Measurements from ENCODE around the gene CSNK2A2.

The CSNK2A2 gene

GRCh38 chr16:58138852-58139251, 59.1 kb downstream of the CSNK2A2 start:
- Histone ChIP-seq H2BK5ac (ENCODE audit: low read depth, low read length, poor library complexity, severe bottlenecking) (no peak overlapping the region), H3K23ac (ENCODE audit: low read length in 2 of 2) (no peak overlapping the region), H3K14ac (ENCODE audit: low read length in 2 of 2) (no peak overlapping the region), H2BK15ac (ENCODE audit: low read depth, poor library complexity, severe bottlenecking) (no peak overlapping the region), H4K8ac (ENCODE audit: low read length) (no peak overlapping the region), H2AFZ (ENCODE audit: low read depth, low read length) (no peak overlapping the region), H3K4me3 (ENCODE audit: insufficient read depth in 1 of 2, low read depth in 1 of 2, low read length in 2 of 2) (no peak overlapping the region), H3K18ac (ENCODE audit: low read depth in 1 of 2, low read length in 2 of 2) (no peak overlapping the region), H3K4me1 (ENCODE audit: control insufficient read depth, insufficient read depth, low read depth, low read length) (no peaks in the 10 kb centered on the region), H3K9ac (ENCODE audit: low read length) (no peak overlapping the region), H3K9me3 (ENCODE audit: control insufficient read depth, low read length) (peaks cover 27% of the 10 kb centered on the region), H2AK5ac (ENCODE audit: low read length, severe bottlenecking) (no peak overlapping the region), H2BK120ac (ENCODE audit: low read depth, low read length) (no peak overlapping the region), H3K79me1 (replicated peaks; ENCODE audit: low read length, poor library complexity, severe bottlenecking) (no peaks in the 10 kb centered on the region), H3K36me3 (ENCODE audit: control insufficient read depth in 1 of 2, insufficient read depth in 2 of 2, low read depth in 1 of 2, low read length in 2 of 2) (no peaks in the 10 kb centered on the region), H2BK12ac (ENCODE audit: low read length in 2 of 2) (no peak overlapping the region), H3K4ac (ENCODE audit: low read depth in 1 of 2, low read length in 2 of 2) (no peak overlapping the region), H3K27me3 (ENCODE audit: control insufficient read depth in 1 of 2, insufficient read depth in 1 of 2, low read length in 2 of 2) (peaks cover 0 to 2% of the 10 kb centered on the region in 2 experiments), H4K91ac (ENCODE audit: low read length) (no peak overlapping the region), H3K27ac (ENCODE audit: low read length, poor library complexity, severe bottlenecking) (no peak overlapping the region), H3K4me2 (ENCODE audit: low read length, poor library complexity, severe bottlenecking) (no peak overlapping the region)
- DNase-seq, result no peak

- H3K9ac ChIP-seq (ENCODE audit: low read length), result no peak overlapping the region
- no peak overlapping the region for H4K91ac ChIP-seq (ENCODE audit: low read length)
- no peak overlapping the region for H2BK120ac ChIP-seq (ENCODE audit: low read depth, low read length)
- no peak overlapping the region for H3K18ac ChIP-seq (ENCODE audit: low read depth in 1 of 2, low read length in 2 of 2)
- no peaks in the 10 kb centered on the region for H3K79me1 ChIP-seq (replicated peaks; ENCODE audit: low read length, poor library complexity, severe bottlenecking)
- H3K14ac ChIP-seq (ENCODE audit: low read length in 2 of 2), result no peak overlapping the region
- WGBS, result 100% methylated on average over 1 of the region's 2 CpGs
- H3K4me1 ChIP-seq (ENCODE audit: control insufficient read depth, insufficient read depth, low read depth, low read length), result no peaks in the 10 kb centered on the region
- peaks cover 27% of the 10 kb centered on the region for H3K9me3 ChIP-seq (ENCODE audit: control insufficient read depth, low read length)
- H2AK5ac ChIP-seq (ENCODE audit: low read length, severe bottlenecking), result no peak overlapping the region
- H4K8ac ChIP-seq (ENCODE audit: low read length), result no peak overlapping the region
- no peaks in the 10 kb centered on the region for H3K27me3 ChIP-seq (ENCODE audit: control insufficient read depth in 1 of 2, insufficient read depth in 1 of 2, low read length in 2 of 2)
- no peak overlapping the region for H3K4ac ChIP-seq (ENCODE audit: low read depth in 1 of 2, low read length in 2 of 2)
- H3K23ac ChIP-seq (ENCODE audit: low read length in 2 of 2), result no peak overlapping the region
- H3K36me3 ChIP-seq (ENCODE audit: control insufficient read depth in 1 of 2, insufficient read depth in 2 of 2, low read depth in 1 of 2, low read length in 2 of 2), result no peaks in the 10 kb centered on the region
- H3K4me3 ChIP-seq (ENCODE audit: insufficient read depth in 1 of 2, low read depth in 1 of 2, low read length in 2 of 2), result no peak overlapping the region
- no peak overlapping the region for H2AFZ ChIP-seq (ENCODE audit: low read depth, low read length)
- H2BK5ac ChIP-seq (ENCODE audit: low read depth, low read length, poor library complexity, severe bottlenecking), result no peak overlapping the region
- no peak overlapping the region for H3K27ac ChIP-seq (ENCODE audit: low read length, poor library complexity, severe bottlenecking)
- H2BK12ac ChIP-seq (ENCODE audit: low read length in 2 of 2), result no peak overlapping the region
- H2BK15ac ChIP-seq (ENCODE audit: low read depth, poor library complexity, severe bottlenecking), result no peak overlapping the region
- no peak for DNase-seq
- no peak overlapping the region for H3K4me2 ChIP-seq (ENCODE audit: low read length, poor library complexity, severe bottlenecking)
These were observed 60.3 kb downstream of the CSNK2A2 start for GRCh38 chr16:58137581-58137980.

GRCh38 chr16:58129097-58129936, 68.6 kb downstream of the CSNK2A2 start, which contains the start of gene CFAP20:
TSS of gene CFAP20 (minus strand) at chr16:58129381. CDS start at chr16:58129115, 266 bp downstream.
- Histone ChIP-seq H2BK5ac (ENCODE audit: low read depth, low read length, poor library complexity, severe bottlenecking) (no peak within 1 kb of the TSS), H2BK12ac (ENCODE audit: low read length in 2 of 2) (peak within 1 kb of the TSS in 1 of 2 experiments; percentile 24), H3K9me3 (ENCODE audit: control insufficient read depth, low read length) (no peaks in the 10 kb centered on the region), H3K4me1 (ENCODE audit: control insufficient read depth, insufficient read depth, low read depth, low read length) (peaks cover 5% of the 10 kb centered on the region), H3K4me3 (ENCODE audit: insufficient read depth in 1 of 2, low read depth in 1 of 2, low read length in 2 of 2) (peak within 1 kb of the TSS; percentile 67 to 95), H3K27ac (ENCODE audit: low read length, poor library complexity, severe bottlenecking) (peak within 1 kb of the TSS; percentile 81), H3K9ac (ENCODE audit: low read length) (peak within 1 kb of the TSS; percentile 95), H2BK120ac (ENCODE audit: low read depth, low read length) (no peak within 1 kb of the TSS), H3K4me2 (ENCODE audit: low read length, poor library complexity, severe bottlenecking) (peak within 1 kb of the TSS; percentile 74), H3K18ac (ENCODE audit: low read depth in 1 of 2, low read length in 2 of 2) (peak within 1 kb of the TSS; percentile 31 to 67), H4K91ac (ENCODE audit: low read length) (peak within 1 kb of the TSS; percentile 1), H3K36me3 (ENCODE audit: control insufficient read depth in 1 of 2, insufficient read depth in 2 of 2, low read depth in 1 of 2, low read length in 2 of 2) (no peaks in the 10 kb centered on the region), H2AFZ (ENCODE audit: low read depth, low read length) (peak within 1 kb of the TSS; percentile 73), H4K8ac (ENCODE audit: low read length) (peak within 1 kb of the TSS; percentile 62), H3K23ac (ENCODE audit: low read length in 2 of 2) (no peak within 1 kb of the TSS), H3K79me1 (replicated peaks; ENCODE audit: low read length, poor library complexity, severe bottlenecking) (no peaks in the 10 kb centered on the region), H3K4ac (ENCODE audit: low read depth in 1 of 2, low read length in 2 of 2) (peak within 1 kb of the TSS; percentile 47 to 48), H3K14ac (ENCODE audit: low read length in 2 of 2) (peak within 1 kb of the TSS in 1 of 2 experiments; percentile 44), H3K27me3 (ENCODE audit: control insufficient read depth in 1 of 2, insufficient read depth in 1 of 2, low read length in 2 of 2) (no peaks in the 10 kb centered on the region), H2BK15ac (ENCODE audit: low read depth, poor library complexity, severe bottlenecking) (no peak within 1 kb of the TSS), H2AK5ac (ENCODE audit: low read length, severe bottlenecking) (no peak within 1 kb of the TSS)
- WGBS, result 3% methylated on average over 70 of the region's 70 CpGs
- DNase-seq, result peak; percentile 100

- Histone ChIP-seq H3K36me3 (ENCODE audit: control insufficient read depth in 1 of 2, insufficient read depth in 2 of 2, low read depth in 1 of 2, low read length in 2 of 2) (no peaks in the 10 kb centered on the region), H3K4me2 (ENCODE audit: low read length, poor library complexity, severe bottlenecking) (peak overlapping the region; percentile 74), H3K9me3 (ENCODE audit: control insufficient read depth, low read length) (no peaks in the 10 kb centered on the region), H2AFZ (ENCODE audit: low read depth, low read length) (peak overlapping the region; percentile 60), H2BK12ac (ENCODE audit: low read length in 2 of 2) (no peak overlapping the region), H2BK5ac (ENCODE audit: low read depth, low read length, poor library complexity, severe bottlenecking) (no peak overlapping the region), H4K91ac (ENCODE audit: low read length) (peak overlapping the region; percentile 1), H2BK15ac (ENCODE audit: low read depth, poor library complexity, severe bottlenecking) (no peak overlapping the region), H3K4me1 (ENCODE audit: control insufficient read depth, insufficient read depth, low read depth, low read length) (peaks cover 7% of the 10 kb centered on the region), H3K9ac (ENCODE audit: low read length) (peak overlapping the region; percentile 95), H3K4ac (ENCODE audit: low read depth in 1 of 2, low read length in 2 of 2) (peak overlapping the region in 1 of 2 experiments; percentile 47), H3K4me3 (ENCODE audit: insufficient read depth in 1 of 2, low read depth in 1 of 2, low read length in 2 of 2) (peak overlapping the region; percentile 67 to 95), H2BK120ac (ENCODE audit: low read depth, low read length) (no peak overlapping the region), H3K14ac (ENCODE audit: low read length in 2 of 2) (peak overlapping the region in 1 of 2 experiments; percentile 44), H4K8ac (ENCODE audit: low read length) (no peak overlapping the region), H2AK5ac (ENCODE audit: low read length, severe bottlenecking) (no peak overlapping the region), H3K18ac (ENCODE audit: low read depth in 1 of 2, low read length in 2 of 2) (peak overlapping the region; percentile 31 to 67), H3K79me1 (replicated peaks; ENCODE audit: low read length, poor library complexity, severe bottlenecking) (no peaks in the 10 kb centered on the region), H3K27me3 (ENCODE audit: control insufficient read depth in 1 of 2, insufficient read depth in 1 of 2, low read length in 2 of 2) (no peaks in the 10 kb centered on the region), H3K27ac (ENCODE audit: low read length, poor library complexity, severe bottlenecking) (peak overlapping the region; percentile 81), H3K23ac (ENCODE audit: low read length in 2 of 2) (no peak overlapping the region)
- WGBS, result 1% methylated on average over 24 of the region's 25 CpGs
- peak; percentile 45 for DNase-seq
These were observed 69.2 kb downstream of the CSNK2A2 start for GRCh38 chr16:58128711-58129096.
